ENCODE results near the gene HGS. TPM values are rescaled to one million over a fixed set of nuclear protein-coding genes. Genes with fewer than 3 reads are reported as not detected.

HGS gene
- total and polyA plus RNA-seq, 2 of the 8 experiments (the other 6 are each of a cell fraction or from before 2014, with no cell fraction given), result 80.8 to 99.7 TPM

GRCh38 chr17:81741049-81741593 lies 57.3 kb downstream of the HGS start:
- FAIRE-seq (no peak), DNase-seq (ENCODE audit: low read depth in 1 of 2, low spot score in 2 of 2) (no peak)
- peaks cover 0 to 2% (median 0%) of the 10 kb centered on the region in 4 experiments; a peak in 1 of 7 replicates for H3K4me1 ChIP-seq (replicated peaks in 1 of 4; ENCODE audit: control insufficient read depth in 3 of 4, insufficient read depth in 4 of 4, low read length in 3 of 4)
- H3K23me2 ChIP-seq (ENCODE audit: low read depth, low read length), result peaks cover 4% of the 10 kb centered on the region; the same call in 1 of the 2 replicates
- H3K4me3 ChIP-seq (ENCODE audit: extremely low read depth in 1 of 4, insufficient read depth in 2 of 4, low read depth in 3 of 4, low read length in 4 of 4), result no peak overlapping the region
- 0 out of 7 replicates have a peak, but pooled peaks cover 0 to 2% (median 0%) of the 10 kb centered on the region in 4 experiments for H3K27me3 ChIP-seq (replicated peaks in 1 of 4; ENCODE audit: control insufficient read depth in 3 of 4, extremely low read depth in 1 of 4, insufficient read depth in 3 of 4, low read length in 3 of 4)
- H2BK5ac ChIP-seq (ENCODE audit: low read depth, low read length), result no peak overlapping the region
- 0 out of 7 replicates have a peak overlapping the region, but pooled peaks of 1 of the 4 experiments have one; percentile 22 for H3K9ac ChIP-seq (replicated peaks in 1 of 4; ENCODE audit: extremely low read depth in 1 of 4, low read depth in 3 of 4, low read length in 3 of 4)
- H3K14ac ChIP-seq (ENCODE audit: insufficient read length), result no peak overlapping the region
- no peak overlapping the region; the same call in 1 of the 2 replicates for H3K18ac ChIP-seq (ENCODE audit: extremely low read depth, low read length)
- no peak overlapping the region for H2BK120ac ChIP-seq (replicated peaks; ENCODE audit: low read depth, low read length)
- peak overlapping the region; percentile 91; the same call in 1 of the 2 replicates for H4K8ac ChIP-seq (ENCODE audit: extremely low read depth, insufficient read depth, low read length)
- no peak overlapping the region for H2BK20ac ChIP-seq (ENCODE audit: low read length)
- H4K20me1 ChIP-seq (replicated peaks in 1 of 2; ENCODE audit: control insufficient read depth in 1 of 2, insufficient read depth in 2 of 2, low read length in 2 of 2), result peaks cover 0 to 3% of the 10 kb centered on the region in 2 experiments
- no peak overlapping the region for H3K4ac ChIP-seq (replicated peaks; ENCODE audit: insufficient read length, low read depth, low read length)
- H4K91ac ChIP-seq (replicated peaks; ENCODE audit: insufficient read length, low read length), result no peak overlapping the region
- no peak overlapping the region for H2BK12ac ChIP-seq (ENCODE audit: low read depth, low read length)
- H3K79me1 ChIP-seq (ENCODE audit: low read depth, low read length), result no peaks in the 10 kb centered on the region
- TF ChIP-seq JUND (IDR thresholded peaks at IDR 0.05; ENCODE audit: low read length) (no peak), HDAC6 (IDR thresholded peaks at IDR 0.05; ENCODE audit: low read depth, low read length) (no peak), CREB1 (IDR thresholded peaks at IDR 0.05) (no peak), SUZ12 (IDR thresholded peaks at IDR 0.05; ENCODE audit: low read length) (no peak), CTCF (IDR thresholded peaks at IDR 0.05; ENCODE audit: control extremely low read depth in 1 of 3, insufficient read depth in 1 of 3, low read depth in 1 of 3, low read length in 3 of 3) (no peak), GTF2F1 (IDR thresholded peaks at IDR 0.05; ENCODE audit: borderline replicate concordance, low read depth, low read length) (no peak)
- TF ChIP-seq, protein P1, sequence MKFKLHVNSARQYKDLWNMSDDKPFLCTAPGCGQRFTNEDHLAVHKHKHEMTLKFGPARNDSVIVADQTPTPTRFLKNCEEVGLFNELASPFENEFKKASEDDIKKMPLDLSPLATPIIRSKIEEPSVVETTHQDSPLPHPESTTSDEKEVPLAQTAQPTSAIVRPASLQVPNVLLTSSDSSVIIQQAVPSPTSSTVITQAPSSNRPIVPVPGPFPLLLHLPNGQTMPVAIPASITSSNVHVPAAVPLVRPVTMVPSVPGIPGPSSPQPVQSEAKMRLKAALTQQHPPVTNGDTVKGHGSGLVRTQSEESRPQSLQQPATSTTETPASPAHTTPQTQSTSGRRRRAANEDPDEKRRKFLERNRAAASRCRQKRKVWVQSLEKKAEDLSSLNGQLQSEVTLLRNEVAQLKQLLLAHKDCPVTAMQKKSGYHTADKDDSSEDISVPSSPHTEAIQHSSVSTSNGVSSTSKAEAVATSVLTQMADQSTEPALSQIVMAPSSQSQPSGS (IDR thresholded peaks at IDR 0.05; ENCODE audit: low read length), result no peak
- no peak overlapping the region for H3K4me2 ChIP-seq (ENCODE audit: insufficient read depth in 1 of 2, low read depth in 2 of 2, low read length in 2 of 2)
- no peak overlapping the region for H4K5ac ChIP-seq (ENCODE audit: insufficient read length, low read depth, low read length)
- CTCF ChIA-PET (ENCODE audit: partially characterized antibody), result interaction anchor here (0.8 kb wide), 1 partner anchor 10 kb away, joined by 3 read pairs; no protein-coding TSS in a partner anchor
- H3K9me3 ChIP-seq (ENCODE audit: insufficient read depth in 2 of 2, low read depth in 1 of 2, low read length in 1 of 2), result no peaks in the 10 kb centered on the region
- no peak overlapping the region for H2AFZ ChIP-seq (ENCODE audit: low read length)
- POLR2A ChIA-PET (ENCODE audit: partially characterized antibody), result interaction anchor here (1.0 to 1.3 kb wide), 3 partner anchors 53 to 92 kb away, joined by 3 to 6 read pairs (median 4); partner anchors contain the start of gene MCRIP1
- no peak overlapping the region for H3K23ac ChIP-seq (ENCODE audit: insufficient read length)
- no peaks in the 10 kb centered on the region for H3K36me3 ChIP-seq (ENCODE audit: control insufficient read depth in 2 of 4, insufficient read depth in 4 of 4, low read length in 3 of 4)
- WGBS, 2 experiments (ENCODE audit: extremely low coverage in 1 of 2, insufficient coverage in 1 of 2, insufficient read length in 1 of 2, insufficient replicate concordance in 2 of 2, low coverage in 1 of 2, low lambda C conversion rate in 2 of 2, missing lambda C conversion rate in 1 of 2), result 88% methylated on average over 18 of the region's 22 CpGs; no CpG with 5 or more reads in 1 of the 2 experiments
- H3K79me2 ChIP-seq (ENCODE audit: control insufficient read depth in 1 of 2, insufficient read depth in 2 of 2, low read length in 2 of 2), result no peaks in the 10 kb centered on the region
- H3K56ac ChIP-seq (replicated peaks; ENCODE audit: insufficient read length, low read depth, low read length), result no peak overlapping the region
- H2AK5ac ChIP-seq (ENCODE audit: low read depth, low read length), result no peak overlapping the region
- no peak overlapping the region for H2BK15ac ChIP-seq (ENCODE audit: low read length)
- no peak overlapping the region for H3K27ac ChIP-seq (ENCODE audit: low read depth, low read length)

Measured in H1 (cell line).